ENCODE data around the gene SPATC1L.
"Not testable (repeated sequence)": the region's sequence is repeated elsewhere in the genome, so short reads cannot be mapped to it uniquely, and the experiment has no call there.

SPATC1L gene

GRCh38 chr21:46199436-46200373 is 15.4 kb upstream of the SPATC1L start:
- DNase-seq = no peak

- no peak for DNase-seq
Observed at GRCh38 chr21:46196733-46197132, 12.5 kb upstream of the SPATC1L start.

GRCh38 chr21:46195595-46196195 is 11.4 kb upstream of the SPATC1L start:
- no peak for DNase-seq

GRCh38 chr21:46194374-46195334 is 10.4 kb upstream of the SPATC1L start:
- no peak for DNase-seq

- no peak for DNase-seq
Observed at GRCh38 chr21:46193829-46194373, 9.6 kb upstream of the SPATC1L start.

GRCh38 chr21:46191686-46192575 is 7.7 kb upstream of the SPATC1L start:
- DNase-seq = no peak

GRCh38 chr21:46191257-46191685 is 7.0 kb upstream of the SPATC1L start:
- no peak for DNase-seq

GRCh38 chr21:46190491-46191131 is 6.4 kb upstream of the SPATC1L start:
- DNase-seq = no peak

- DNase-seq = no peak
Observed at GRCh38 chr21:46189959-46190490, 5.8 kb upstream of the SPATC1L start.

GRCh38 chr21:46189213-46189958 is 5.1 kb upstream of the SPATC1L start:
- no peak for DNase-seq

GRCh38 chr21:46188226-46189212 is 4.3 kb upstream of the SPATC1L start:
- no peak for DNase-seq

- DNase-seq = no peak
Observed at GRCh38 chr21:46187814-46188213, 3.6 kb upstream of the SPATC1L start.

- no peak for DNase-seq
Observed at GRCh38 chr21:46187261-46187660, 3.0 kb upstream of the SPATC1L start.

- DNase-seq = no peak
Observed at GRCh38 chr21:46185716-46186115, 1.5 kb upstream of the SPATC1L start.

- DNase-seq = peak; percentile 87
Observed at GRCh38 chr21:46184625-46185555, 631 bp upstream of the SPATC1L start.

- DNase-seq = not testable (repeated sequence)
Observed at GRCh38 chr21:46183337-46183909, 836 bp downstream of the SPATC1L start.
